ENCODE data around the gene ALG3.

- TF ChIP-seq GATA1 (IDR thresholded peaks at IDR 0.05; ENCODE audit: low read depth, low read length) (no peak), POLR2A (IDR thresholded peaks at IDR 0.05; ENCODE audit: low read length) (no peak)
Observed at GRCh38 chr3:184272269-184272668, 23.5 kb upstream of the ALG3 start.
